Endodermal cell (in vitro differentiated cells): ENCODE measurements around the gene BBS12. TPM values are rescaled to one million over a fixed set of nuclear protein-coding genes. Genes with fewer than 3 reads are reported as not detected.

Source experiments
- DNase-seq: peaks from one replicate; pipeline ENCODE4 v3.0.0-alpha.2; 2017
- H3K27ac ChIP-seq: 2 replicates; pipeline ENCODE4 v1.5.1; 2013; ENCODE audit warnings: mild to moderate bottlenecking, low read depth, low read length, moderate library complexity
- H3K27me3 ChIP-seq: 2 replicates; pipeline ENCODE4 v1.6.1; 2013; ENCODE audit warnings: mild to moderate bottlenecking, low read length, moderate library complexity; ENCODE audit not compliant: insufficient read depth, control insufficient read depth, poor library complexity, severe bottlenecking
- H3K36me3 ChIP-seq: 2 replicates; pipeline ENCODE4 v1.7.0; 2013; ENCODE audit warnings: mild to moderate bottlenecking, low read length, moderate library complexity; ENCODE audit not compliant: control insufficient read depth, insufficient read depth
- H3K4me1 ChIP-seq: one replicate; pipeline ENCODE4 v1.7.0; 2013; ENCODE audit warnings: low read length; ENCODE audit not compliant: control insufficient read depth, insufficient read depth
- H3K4me3 ChIP-seq: 2 replicates; pipeline ENCODE4 v1.5.1; 2013; ENCODE audit warnings: mild to moderate bottlenecking, low read length, moderate library complexity
- H3K9ac ChIP-seq: 2 replicates; pipeline ENCODE4 v1.6.1; 2013; ENCODE audit warnings: mild to moderate bottlenecking, low read length, moderate library complexity; ENCODE audit not compliant: poor library complexity, severe bottlenecking; ENCODE audit errors: extremely low read depth
- H3K9me3 ChIP-seq: 2 replicates; pipeline ENCODE4 v1.6.1; 2013; ENCODE audit warnings: mild to moderate bottlenecking, low read length, moderate library complexity; ENCODE audit not compliant: control insufficient read depth
- H3K27ac Mint-ChIP-seq: 2 replicates; pipeline ENCODE4 v1.8.0; 2020; ENCODE audit warnings: mixed read lengths
- H3K27me3 Mint-ChIP-seq: 2 replicates; pipeline ENCODE4 v1.8.0; 2021; ENCODE audit warnings: mild to moderate bottlenecking, mixed read lengths; ENCODE audit not compliant: insufficient read depth
- H3K36me3 Mint-ChIP-seq: 2 replicates; pipeline ENCODE4 v1.8.0; 2020; ENCODE audit warnings: low read depth, mixed read lengths
- H3K4me1 Mint-ChIP-seq: 2 replicates; pipeline ENCODE4 v1.8.0; 2020; ENCODE audit warnings: mixed read lengths
- H3K4me3 Mint-ChIP-seq: 2 replicates; pipeline ENCODE4 v1.8.0; 2020; ENCODE audit warnings: mild to moderate bottlenecking, moderate library complexity, mixed read lengths
- H3K9me3 Mint-ChIP-seq: 2 replicates; pipeline ENCODE4 v1.8.0; 2020; ENCODE audit warnings: mild to moderate bottlenecking, mixed read lengths
- CTCF ChIP-seq: fragments of 200-600 bp; sonication (generic); conservative IDR thresholded peaks from 2 replicates; pipeline ENCODE4 v1.5.0; 2021; ENCODE audit warnings: antibody characterized with exemption, mild to moderate bottlenecking
- WGBS, 2 experiments: methylation state at CpG; one replicate each; pipeline versions ENCODE4 v1.1.5 to v1.1.7; 2013; ENCODE audit warnings: missing lambda C conversion rate in 2 of 2, mixed read lengths in 1 of 2; ENCODE audit not compliant: insufficient coverage in 1 of 2, insufficient read length in 1 of 2; 5-methylcytosine and 5-hydroxymethylcytosine counted together
- total RNA-seq, 2 donors: library from RNA; stranded (reverse); fragmentation: NEBNext Ultra II Directional in 1 of 2; extraction: Animal tissue kit (Norgen Biotek cat#: 25700) in 1 of 2; gene quantifications; 2 replicates in 1 of 2; 3 replicates in 1 of 2; pipeline ENCODE4 v1.2.1, GENCODE V29; 2021

BBS12 gene
- total RNA-seq, 2 donors from 2014 or later = 4.1 to 4.2 TPM

GRCh38 chr4:122771724-122772123 lies 39.2 kb downstream of the BBS12 start:
- H3K9me3 Mint-ChIP-seq = no peaks in the 10 kb centered on the region
- DNase-seq = no peak
- H3K27me3 Mint-ChIP-seq = no peaks in the 10 kb centered on the region
- H3K4me1 Mint-ChIP-seq = peaks cover 15% of the 10 kb centered on the region
- H3K4me3 Mint-ChIP-seq = no peak overlapping the region
- Histone ChIP-seq H3K27me3 (no peaks in the 10 kb centered on the region), H3K4me1 (no peaks in the 10 kb centered on the region), H3K4me3 (no peak overlapping the region), H3K9me3 (no peaks in the 10 kb centered on the region), H3K36me3 (no peaks in the 10 kb centered on the region), H3K9ac (no peak overlapping the region), H3K27ac (no peak overlapping the region)
- WGBS, 2 experiments = 88 to 89% methylated on average over 1 of the region's 1 CpG
- no peaks in the 10 kb centered on the region for H3K36me3 Mint-ChIP-seq
- TF ChIP-seq CTCF = no peak
- no peak overlapping the region for H3K27ac Mint-ChIP-seq

GRCh38 chr4:122772311-122772710 lies 39.8 kb downstream of the BBS12 start:
- Mint-ChIP-seq H3K4me1 (peaks cover 10% of the 10 kb centered on the region), H3K27ac (no peak overlapping the region), H3K4me3 (no peak overlapping the region), H3K36me3 (no peaks in the 10 kb centered on the region), H3K27me3 (no peaks in the 10 kb centered on the region), H3K9me3 (no peaks in the 10 kb centered on the region)
- H3K36me3 ChIP-seq = no peaks in the 10 kb centered on the region
- WGBS, 2 experiments = 80 to 81% methylated on average over 3 to 5 of the region's 6 CpGs
- DNase-seq = no peak
- H3K27me3 ChIP-seq = no peaks in the 10 kb centered on the region
- no peak overlapping the region for H3K9ac ChIP-seq
- H3K9me3 ChIP-seq = no peaks in the 10 kb centered on the region
- no peak for TF ChIP-seq CTCF
- H3K27ac ChIP-seq = no peak overlapping the region
- H3K4me3 ChIP-seq = no peak overlapping the region
- H3K4me1 ChIP-seq = no peaks in the 10 kb centered on the region

- H3K4me1 Mint-ChIP-seq = peaks cover 7% of the 10 kb centered on the region
- H3K27ac Mint-ChIP-seq = no peak overlapping the region
- no peak overlapping the region for H3K4me3 Mint-ChIP-seq
- Histone ChIP-seq H3K4me1 (no peaks in the 10 kb centered on the region), H3K36me3 (no peaks in the 10 kb centered on the region), H3K27ac (no peak overlapping the region), H3K9me3 (no peaks in the 10 kb centered on the region), H3K9ac (no peak overlapping the region), H3K27me3 (no peaks in the 10 kb centered on the region), H3K4me3 (no peak overlapping the region)
- TF ChIP-seq CTCF = no peak
- H3K9me3 Mint-ChIP-seq = no peaks in the 10 kb centered on the region
- no peak for DNase-seq
- no peaks in the 10 kb centered on the region for H3K27me3 Mint-ChIP-seq
- H3K36me3 Mint-ChIP-seq = no peaks in the 10 kb centered on the region
These were observed 40.5 kb downstream of the BBS12 start for GRCh38 chr4:122772986-122773385.
